SK-N-SH (cell line): ENCODE results near the gene ABCC12. TPM values are rescaled to one million over a fixed set of nuclear protein-coding genes. Genes with fewer than 3 reads are reported as not detected.

Experiments used
- CTCF ChIA-PET: fragments of 300-600, 350-600 bp; formaldehyde crosslinking; extraction: SDS; loops from one replicate; lab custom pipeline; 2021; lab: Yijun Ruan, JAX
- POLR2A ChIA-PET: fragments of 350-600 bp; sonication (Branson Sonifier 250); formaldehyde crosslinking; extraction: SDS; loops from one replicate; lab custom pipeline; 2020; ENCODE audit warnings: antibody characterized with exemption, inconsistent platforms; lab: Yijun Ruan, JAX
- DNase-seq: peaks from one replicate; pipeline ENCODE4 v3.0.0; 2012
- H2AFZ ChIP-seq: fragments of 200-600 bp; sonication (generic); 2 replicates; pipeline ENCODE4 v1.8.1; 2016; ENCODE audit warnings: antibody characterized with exemption, mild to moderate bottlenecking, low read depth
- H3F3A ChIP-seq: fragments of 200-600 bp; sonication (generic); replicated peaks from 2 replicates; pipeline ENCODE3; 2016; ENCODE audit warnings: antibody characterized with exemption, mild to moderate bottlenecking; ENCODE audit not compliant: insufficient read depth
- H3K27ac ChIP-seq, 2 experiments: fragments of 200-500 bp in 1 of 2; fragments of 200-600 bp in 1 of 2; sonication (Bioruptor generic) in 1 of 2; sonication (generic), shearing (Covaris generic) in 1 of 2; 2 replicates each; pipeline versions ENCODE4 v1.5.1 to v1.6.1; 2014 to 2016; ENCODE audit warnings: low read depth in 2 of 2, inconsistent platforms in 1 of 2, low read length in 1 of 2, mild to moderate bottlenecking in 1 of 2, mixed read lengths in 1 of 2
- H3K27me3 ChIP-seq: fragments of 200-600 bp; sonication (generic), shearing (Covaris generic); 2 replicates; pipeline ENCODE4 v1.6.1; 2016; ENCODE audit warnings: mixed run types; ENCODE audit not compliant: insufficient read depth
- H3K36me3 ChIP-seq, 2 experiments: fragments of 200-500 bp in 1 of 2; fragments of 200-600 bp in 1 of 2; sonication (Bioruptor generic) in 1 of 2; sonication (generic) in 1 of 2; replicated peaks in 1 of 2; 2 replicates each; pipeline versions ENCODE3 to v1.5.1; 2014 to 2016; ENCODE audit warnings: low read length in 1 of 2, mild to moderate bottlenecking in 1 of 2; ENCODE audit not compliant: insufficient read depth in 2 of 2, control insufficient read depth in 1 of 2
- H3K4me1 ChIP-seq, 2 experiments: fragments of 200-500 bp in 1 of 2; fragments of 200-600 bp in 1 of 2; sonication (Bioruptor generic) in 1 of 2; sonication (generic), shearing (Covaris generic) in 1 of 2; 2 replicates each; pipeline versions ENCODE4 v1.5.1 to v1.6.1; 2014 to 2016; ENCODE audit warnings: low read depth in 1 of 2, low read length in 1 of 2, mixed run types in 1 of 2; ENCODE audit not compliant: insufficient read depth in 2 of 2, control insufficient read depth in 1 of 2
- H3K4me2 ChIP-seq: fragments of 200-600 bp; sonication (generic), shearing (Covaris generic); 2 replicates; pipeline ENCODE4 v1.6.1; 2017; ENCODE audit warnings: mixed run types
- H3K4me3 ChIP-seq, 2 experiments: fragments of 200-500 bp in 1 of 2; fragments of 200-600 bp in 1 of 2; sonication (Bioruptor generic) in 1 of 2; sonication (generic), shearing (Covaris generic) in 1 of 2; 2 replicates each; pipeline versions ENCODE4 v1.5.1 to v1.8.1; 2014 to 2016; ENCODE audit warnings: low read depth in 2 of 2, inconsistent platforms in 1 of 2, low read length in 1 of 2, mild to moderate bottlenecking in 1 of 2, mixed read lengths in 1 of 2, moderate library complexity in 1 of 2
- H3K79me2 ChIP-seq: fragments of 200-600 bp; sonication (generic); 2 replicates; pipeline ENCODE4 v1.8.1; 2017; ENCODE audit warnings: mild to moderate bottlenecking; ENCODE audit not compliant: insufficient read depth
- H3K9ac ChIP-seq: fragments of 200-600 bp; sonication (generic); 2 replicates; pipeline ENCODE4 v1.6.1; 2017; ENCODE audit warnings: mixed run types
- H3K9me2 ChIP-seq: fragments of 200-600 bp; sonication (generic); 2 replicates; pipeline ENCODE4 v1.6.1; 2017; ENCODE audit warnings: mixed run types
- H3K9me3 ChIP-seq: fragments of 200-600 bp; sonication (generic); 2 replicates; pipeline ENCODE4 v1.6.1; 2017; ENCODE audit warnings: mixed run types, mild to moderate bottlenecking, moderate library complexity
- H4K20me1 ChIP-seq: fragments of 200-600 bp; sonication (generic); 2 replicates; pipeline ENCODE4 v1.6.1; 2017; ENCODE audit warnings: mild to moderate bottlenecking, mixed run types; ENCODE audit not compliant: insufficient read depth
- CTCF ChIP-seq: fragments of 200-600 bp; sonication (generic); IDR thresholded peaks from 2 replicates; pipeline ENCODE4 v1.6.1; 2017; ENCODE audit warnings: antibody characterized with exemption, mild to moderate bottlenecking, moderate library complexity
- ELF1 ChIP-seq: IDR thresholded peaks from 2 replicates; pipeline ENCODE4 v1.4.0; 2012
- EP300 ChIP-seq, 2 experiments: IDR thresholded peaks; 2 replicates each; pipeline versions ENCODE4 v1.4.0 to v1.6.1; 2012; ENCODE audit warnings: borderline replicate concordance in 1 of 2, low read depth in 1 of 2, low read length in 1 of 2
- EZH2phosphoT487 ChIP-seq: fragments of 200-600 bp; sonication (generic); IDR thresholded peaks from 2 replicates; pipeline ENCODE4 v1.6.1; 2017; ENCODE audit warnings: low read depth, mixed run types, mild to moderate bottlenecking, antibody characterized with exemption, moderate library complexity, borderline replicate concordance
- FOSL2 ChIP-seq: IDR thresholded peaks from 2 replicates; pipeline ENCODE4 v1.4.0; 2012; ENCODE audit warnings: low read depth, mild to moderate bottlenecking, moderate library complexity, borderline replicate concordance
- FOXJ3 ChIP-seq: sonication (generic); formaldehyde crosslinking; IDR thresholded peaks from 2 replicates; pipeline ENCODE4 v1.5.1; 2020; ENCODE audit warnings: mild to moderate bottlenecking, missing genetic modification reagents
- FOXM1 ChIP-seq: IDR thresholded peaks from 2 replicates; pipeline ENCODE4 v1.4.0; 2012; ENCODE audit warnings: low read depth, mild to moderate bottlenecking
- GATA2 ChIP-seq: sonication (generic); formaldehyde crosslinking; IDR thresholded peaks from 2 replicates; pipeline ENCODE4 v1.5.0; 2020; ENCODE audit warnings: mild to moderate bottlenecking, missing genetic modification reagents
- IRF3 ChIP-seq: fragments of 150-350 bp; IDR thresholded peaks from 2 replicates; pipeline ENCODE4 v1.6.1; 2016; ENCODE audit warnings: mild to moderate bottlenecking, low read depth, low read length
- JUND ChIP-seq: IDR thresholded peaks from 2 replicates; pipeline ENCODE4 v1.4.0; 2012
- MEF2A ChIP-seq: IDR thresholded peaks from 2 replicates; pipeline ENCODE4 v1.4.0; 2012; ENCODE audit warnings: low read depth, borderline replicate concordance
- NFIC ChIP-seq: IDR thresholded peaks from 2 replicates; pipeline ENCODE4 v1.4.0; 2012; ENCODE audit warnings: borderline replicate concordance
- POLR2AphosphoS5 ChIP-seq: IDR thresholded peaks from 2 replicates; pipeline ENCODE4 v1.6.1; 2012; ENCODE audit warnings: low read depth, low read length
- RCOR1 ChIP-seq: fragments of 150-350 bp; IDR thresholded peaks from 2 replicates; pipeline ENCODE4 v1.6.1; 2017; ENCODE audit warnings: antibody characterized with exemption, low read length
- RFX5 ChIP-seq: IDR thresholded peaks from 2 replicates; pipeline ENCODE4 v1.6.1; 2012; ENCODE audit warnings: mild to moderate bottlenecking, improper control_type of control experiment, low read length
- SMC3 ChIP-seq: IDR thresholded peaks from 2 replicates; pipeline ENCODE4 v1.6.1; 2012; ENCODE audit warnings: low read depth, low read length, improper control_type of control experiment
- TAF1 ChIP-seq: IDR thresholded peaks from 2 replicates; pipeline ENCODE4 v1.6.1; 2012; ENCODE audit warnings: low read depth, mild to moderate bottlenecking, low read length, moderate library complexity, borderline replicate concordance
- TCF12 ChIP-seq: IDR thresholded peaks from 2 replicates; pipeline ENCODE4 v1.4.0; 2012
- TEAD4 ChIP-seq: IDR thresholded peaks from 2 replicates; pipeline ENCODE4 v1.4.0; 2012; ENCODE audit warnings: mild to moderate bottlenecking, borderline replicate concordance; ENCODE audit not compliant: insufficient read depth
- USF1 ChIP-seq: IDR thresholded peaks from 2 replicates; pipeline ENCODE4 v1.4.0; 2012; ENCODE audit warnings: low read depth, borderline replicate concordance
- WGBS: methylation state at CpG from one replicate; pipeline ENCODE4 v1.1.6; 2017; ENCODE audit warnings: low lambda C conversion rate; 5-methylcytosine and 5-hydroxymethylcytosine counted together
- polyA plus RNA-seq, 3 experiments: library from polyadenylated mRNA; depleted of rRNA; stranded (reverse); fragments of >200 nt; gene quantifications; 2 replicates each; pipeline ENCODE4 v1.2.3, GENCODE V29; 2012
- TF ChIP-seq, protein P1 (sequence below): IDR thresholded peaks from 2 replicates; pipeline ENCODE4 v1.4.0; 2012; ENCODE audit warnings: low read depth
- TF ChIP-seq, protein P2 (sequence below): IDR thresholded peaks from 2 replicates; pipeline ENCODE4 v1.6.1; 2012; ENCODE audit warnings: mild to moderate bottlenecking, low read depth, low read length, moderate library complexity
- TF ChIP-seq, protein P3 (sequence below): IDR thresholded peaks from 2 replicates; pipeline ENCODE4 v1.4.0; 2012; ENCODE audit warnings: low read depth, borderline replicate concordance

Gene ABCC12
- polyA plus RNA-seq, 1 of the 3 experiments (the other 2 are of a cell fraction), result not detected

GRCh38 chr16:48158296-48158695 is 2.5 kb upstream of the ABCC12 start (continued):
- TF ChIP-seq CTCF (no peak), FOSL2 (peak; percentile 95), MEF2A (no peak), IRF3 (no peak), FOXJ3 (CRISPR knock-in tag) (no peak), FOXM1 (no peak), TCF12 (peak; percentile 59), SMC3 (no peak), TAF1 (no peak), EZH2phosphoT487 (no peak), TEAD4 (peak; percentile 33; the same call in 1 of the 2 replicates)
- TF ChIP-seq, protein P1, sequence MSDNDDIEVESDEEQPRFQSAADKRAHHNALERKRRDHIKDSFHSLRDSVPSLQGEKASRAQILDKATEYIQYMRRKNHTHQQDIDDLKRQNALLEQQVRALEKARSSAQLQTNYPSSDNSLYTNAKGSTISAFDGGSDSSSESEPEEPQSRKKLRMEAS, result 0 out of 2 replicates have a peak, but pooled peaks have one; percentile 17
- TF ChIP-seq, protein P2, sequence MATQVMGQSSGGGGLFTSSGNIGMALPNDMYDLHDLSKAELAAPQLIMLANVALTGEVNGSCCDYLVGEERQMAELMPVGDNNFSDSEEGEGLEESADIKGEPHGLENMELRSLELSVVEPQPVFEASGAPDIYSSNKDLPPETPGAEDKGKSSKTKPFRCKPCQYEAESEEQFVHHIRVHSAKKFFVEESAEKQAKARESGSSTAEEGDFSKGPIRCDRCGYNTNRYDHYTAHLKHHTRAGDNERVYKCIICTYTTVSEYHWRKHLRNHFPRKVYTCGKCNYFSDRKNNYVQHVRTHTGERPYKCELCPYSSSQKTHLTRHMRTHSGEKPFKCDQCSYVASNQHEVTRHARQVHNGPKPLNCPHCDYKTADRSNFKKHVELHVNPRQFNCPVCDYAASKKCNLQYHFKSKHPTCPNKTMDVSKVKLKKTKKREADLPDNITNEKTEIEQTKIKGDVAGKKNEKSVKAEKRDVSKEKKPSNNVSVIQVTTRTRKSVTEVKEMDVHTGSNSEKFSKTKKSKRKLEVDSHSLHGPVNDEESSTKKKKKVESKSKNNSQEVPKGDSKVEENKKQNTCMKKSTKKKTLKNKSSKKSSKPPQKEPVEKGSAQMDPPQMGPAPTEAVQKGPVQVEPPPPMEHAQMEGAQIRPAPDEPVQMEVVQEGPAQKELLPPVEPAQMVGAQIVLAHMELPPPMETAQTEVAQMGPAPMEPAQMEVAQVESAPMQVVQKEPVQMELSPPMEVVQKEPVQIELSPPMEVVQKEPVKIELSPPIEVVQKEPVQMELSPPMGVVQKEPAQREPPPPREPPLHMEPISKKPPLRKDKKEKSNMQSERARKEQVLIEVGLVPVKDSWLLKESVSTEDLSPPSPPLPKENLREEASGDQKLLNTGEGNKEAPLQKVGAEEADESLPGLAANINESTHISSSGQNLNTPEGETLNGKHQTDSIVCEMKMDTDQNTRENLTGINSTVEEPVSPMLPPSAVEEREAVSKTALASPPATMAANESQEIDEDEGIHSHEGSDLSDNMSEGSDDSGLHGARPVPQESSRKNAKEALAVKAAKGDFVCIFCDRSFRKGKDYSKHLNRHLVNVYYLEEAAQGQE, result no peak
- TF ChIP-seq, all 33 proteins: peak for 9

GRCh38 chr16:48157794-48158193 is 2.0 kb upstream of the ABCC12 start:
- H3K4me2 ChIP-seq, result 0 out of 2 replicates have a peak overlapping the region, but pooled peaks have one; percentile 5
- H3F3A ChIP-seq, result peaks cover 5% of the 10 kb centered on the region
- H2AFZ ChIP-seq, result peak overlapping the region; percentile 37; the same call in 1 of the 2 replicates
- H3K27ac ChIP-seq, result peak overlapping the region in 1 of 2 experiments; percentile 70; a peak in 2 of 4 replicates
- no peak overlapping the region for H3K9ac ChIP-seq
- no peaks in the 10 kb centered on the region for H3K9me3 ChIP-seq
- no peak overlapping the region for H3K4me3 ChIP-seq
- H3K4me1 ChIP-seq, result peaks cover 0 to 14% of the 10 kb centered on the region in 2 experiments; a peak in 1 of 4 replicates
- no peaks in the 10 kb centered on the region for H3K36me3 ChIP-seq
- CTCF ChIA-PET, result interaction anchor here (0.9 to 12.0 kb wide), 8 partner anchors 8 to 1120 kb away, joined by 3 to 152 read pairs (median 4); partner anchors contain the start of gene NETO2
- no peak for DNase-seq
- no peaks in the 10 kb centered on the region for H3K9me2 ChIP-seq
- POLR2A ChIA-PET, result no interaction called here
- no peaks in the 10 kb centered on the region for H3K27me3 ChIP-seq
- WGBS, result 90% methylated on average over 4 of the region's 4 CpGs
- H3K79me2 ChIP-seq, result no peaks in the 10 kb centered on the region
- H4K20me1 ChIP-seq, result no peaks in the 10 kb centered on the region
- TF ChIP-seq USF1 (no peak), FOSL2 (no peak), NFIC (no peak), ELF1 (no peak), EP300 (IDR thresholded peaks at IDR 0.05; ENCODE audit: borderline replicate concordance in 1 of 2, low read depth in 1 of 2, low read length in 1 of 2) (no peak), RFX5 (no peak), POLR2AphosphoS5 (no peak), EZH2phosphoT487 (no peak), JUND (no peak), RCOR1 (no peak), GATA2 (CRISPR knock-in tag) (no peak)
- TF ChIP-seq, protein P3, sequence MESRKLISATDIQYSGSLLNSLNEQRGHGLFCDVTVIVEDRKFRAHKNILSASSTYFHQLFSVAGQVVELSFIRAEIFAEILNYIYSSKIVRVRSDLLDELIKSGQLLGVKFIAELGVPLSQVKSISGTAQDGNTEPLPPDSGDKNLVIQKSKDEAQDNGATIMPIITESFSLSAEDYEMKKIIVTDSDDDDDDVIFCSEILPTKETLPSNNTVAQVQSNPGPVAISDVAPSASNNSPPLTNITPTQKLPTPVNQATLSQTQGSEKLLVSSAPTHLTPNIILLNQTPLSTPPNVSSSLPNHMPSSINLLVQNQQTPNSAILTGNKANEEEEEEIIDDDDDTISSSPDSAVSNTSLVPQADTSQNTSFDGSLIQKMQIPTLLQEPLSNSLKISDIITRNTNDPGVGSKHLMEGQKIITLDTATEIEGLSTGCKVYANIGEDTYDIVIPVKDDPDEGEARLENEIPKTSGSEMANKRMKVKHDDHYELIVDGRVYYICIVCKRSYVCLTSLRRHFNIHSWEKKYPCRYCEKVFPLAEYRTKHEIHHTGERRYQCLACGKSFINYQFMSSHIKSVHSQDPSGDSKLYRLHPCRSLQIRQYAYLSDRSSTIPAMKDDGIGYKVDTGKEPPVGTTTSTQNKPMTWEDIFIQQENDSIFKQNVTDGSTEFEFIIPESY, result no peak
